ENCODE results near the gene MSLN.
"Not testable (repeated sequence)": the region's sequence is repeated elsewhere in the genome, so short reads cannot be mapped to it uniquely, and the experiment has no call there.

The MSLN gene

DNA sequence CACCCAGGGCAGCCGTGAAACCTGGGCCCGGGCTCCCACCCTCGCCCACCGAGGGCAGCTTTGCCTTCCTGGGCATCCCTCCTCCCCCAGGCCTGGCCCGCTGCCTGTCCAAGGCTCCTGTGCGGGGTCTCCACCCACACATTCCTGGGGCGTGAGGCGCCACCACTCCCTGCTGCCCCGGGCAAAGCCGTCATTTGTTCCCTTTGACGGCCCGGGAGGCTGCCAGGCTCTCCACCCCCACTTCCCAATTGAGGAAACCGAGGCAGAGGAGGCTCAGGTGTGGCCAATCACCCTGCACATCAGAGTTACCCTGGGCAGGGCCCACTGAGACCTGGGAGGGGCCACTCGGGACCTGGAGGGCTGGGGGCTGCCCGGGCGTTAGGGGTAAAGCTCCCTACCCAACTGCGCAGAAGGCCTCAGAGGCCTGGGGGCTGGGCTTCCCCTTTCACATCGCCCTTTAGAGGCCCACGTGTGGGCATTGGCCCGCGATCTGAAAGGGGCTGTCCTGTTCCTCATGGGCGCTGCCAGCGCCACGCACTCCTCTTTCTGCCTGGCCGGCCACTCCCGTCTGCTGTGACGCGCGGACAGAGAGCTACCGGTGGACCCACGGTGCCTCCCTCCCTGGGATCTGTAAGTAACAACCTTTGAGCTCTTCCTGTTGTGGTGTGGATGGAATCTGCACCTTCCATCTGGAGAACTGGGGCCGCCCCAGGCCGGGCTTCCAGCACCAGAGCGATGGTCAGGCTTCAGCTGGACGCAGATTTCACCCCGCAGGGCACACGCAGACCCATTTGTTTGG is at the start of gene MSLN:
TSS of gene MSLN (plus strand) at position 190 of the 799 bp plus-strand sequence. CDS start 1,947 bp downstream, outside the sequence.
- POLR2A ChIA-PET = interaction anchor here (0.6 kb wide), 1 partner anchor 13 kb away, joined by 13 read pairs; no protein-coding TSS in a partner anchor
- CTCF ChIA-PET = interaction anchor here (0.8 to 2.1 kb wide), 3 partner anchors 11 to 40 kb away, joined by 3 to 5 read pairs (median 4); partner anchors contain the start of gene ANTKMT
- TF ChIP-seq, protein P1, sequence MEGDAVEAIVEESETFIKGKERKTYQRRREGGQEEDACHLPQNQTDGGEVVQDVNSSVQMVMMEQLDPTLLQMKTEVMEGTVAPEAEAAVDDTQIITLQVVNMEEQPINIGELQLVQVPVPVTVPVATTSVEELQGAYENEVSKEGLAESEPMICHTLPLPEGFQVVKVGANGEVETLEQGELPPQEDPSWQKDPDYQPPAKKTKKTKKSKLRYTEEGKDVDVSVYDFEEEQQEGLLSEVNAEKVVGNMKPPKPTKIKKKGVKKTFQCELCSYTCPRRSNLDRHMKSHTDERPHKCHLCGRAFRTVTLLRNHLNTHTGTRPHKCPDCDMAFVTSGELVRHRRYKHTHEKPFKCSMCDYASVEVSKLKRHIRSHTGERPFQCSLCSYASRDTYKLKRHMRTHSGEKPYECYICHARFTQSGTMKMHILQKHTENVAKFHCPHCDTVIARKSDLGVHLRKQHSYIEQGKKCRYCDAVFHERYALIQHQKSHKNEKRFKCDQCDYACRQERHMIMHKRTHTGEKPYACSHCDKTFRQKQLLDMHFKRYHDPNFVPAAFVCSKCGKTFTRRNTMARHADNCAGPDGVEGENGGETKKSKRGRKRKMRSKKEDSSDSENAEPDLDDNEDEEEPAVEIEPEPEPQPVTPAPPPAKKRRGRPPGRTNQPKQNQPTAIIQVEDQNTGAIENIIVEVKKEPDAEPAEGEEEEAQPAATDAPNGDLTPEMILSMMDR (IDR thresholded peaks at IDR 0.05; ENCODE audit: control extremely low read depth, extremely low read depth, low read depth, missing control alignments) = no peak
- no peak for DNase-seq (ENCODE audit: extremely low spot score)

DNA sequence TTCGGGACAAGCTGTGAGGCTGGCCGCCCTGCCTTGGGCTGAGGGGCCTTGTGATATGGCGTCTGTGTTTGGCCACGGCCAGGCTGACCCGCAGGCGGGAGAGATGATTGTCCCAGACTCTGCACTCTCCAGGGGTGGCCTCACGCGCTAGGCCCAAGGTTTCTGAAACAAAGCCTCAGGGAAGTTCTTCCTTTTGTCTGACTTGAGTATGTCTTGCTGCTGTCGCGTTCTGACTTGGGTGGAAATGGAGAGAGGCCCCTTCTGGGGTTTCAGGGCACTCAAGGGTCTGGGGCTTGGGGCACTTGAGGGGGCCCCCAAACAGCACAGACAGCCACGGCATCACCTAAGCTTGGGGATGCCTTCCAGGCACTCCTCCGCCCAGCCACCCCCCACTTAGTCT is 49.5 kb upstream of the MSLN start:
- TF ChIP-seq, protein P1 (IDR thresholded peaks at IDR 0.05; ENCODE audit: control extremely low read depth, extremely low read depth, low read depth, missing control alignments) = no peak
- ChIA-PET CTCF (interaction anchor here (1.9 to 8.3 kb wide), 4 partner anchors 12 to 346 kb away, joined by 6 to 169 read pairs (median 34); partner anchors contain the start of genes ANTKMT, CCDC78, CHTF18 and HAGHL), POLR2A (no interaction called here)
- DNase-seq (ENCODE audit: extremely low spot score) = no peak

DNA sequence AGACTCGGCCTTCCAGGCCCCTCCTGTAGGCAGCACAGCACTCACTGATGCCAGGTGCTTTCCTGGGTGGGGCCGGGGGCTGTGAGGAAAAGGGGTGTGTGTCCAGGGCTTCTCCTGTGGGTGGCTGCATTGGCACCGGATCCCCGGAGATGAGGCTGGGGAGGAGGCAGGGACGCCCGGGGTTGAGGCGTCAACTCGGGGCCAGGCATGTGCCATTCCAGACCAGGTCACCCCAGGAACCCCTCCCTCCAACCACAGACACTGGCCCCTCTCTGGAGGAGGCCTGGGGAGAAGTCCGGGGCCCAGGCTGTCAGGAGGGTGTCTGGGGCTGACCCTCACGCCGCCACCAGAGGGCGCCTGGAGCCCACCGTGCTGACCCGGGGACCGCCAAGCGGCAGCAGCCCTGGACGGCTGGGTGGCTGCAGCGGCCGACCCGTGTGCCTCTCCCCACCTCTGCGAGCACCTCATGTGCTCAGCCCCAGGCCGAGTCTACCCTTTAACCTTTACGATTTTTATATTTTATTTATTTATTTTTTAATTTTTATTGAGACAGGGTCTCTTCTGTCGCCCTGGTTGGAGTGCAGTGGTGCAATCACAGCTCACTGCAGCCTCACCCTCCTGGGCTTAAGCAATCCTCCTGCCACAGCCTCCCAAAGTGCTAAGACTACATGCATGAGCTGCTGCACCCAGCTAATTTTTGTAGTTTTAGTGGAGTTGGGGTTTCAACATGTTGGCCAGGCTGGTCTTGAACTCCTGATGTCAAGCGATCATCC is 48.8 kb upstream of the MSLN start:
- DNase-seq (ENCODE audit: extremely low spot score) = peak; percentile 91
- CTCF ChIA-PET = interaction anchor here (0.7 to 8.3 kb wide), 21 partner anchors 9 to 485 kb away, joined by 3 to 169 read pairs (median 4); partner anchors contain the start of genes ANTKMT, CCDC78, CHTF18 and CIAO3
- POLR2A ChIA-PET = no interaction called here
- TF ChIP-seq, protein P1 (IDR thresholded peaks at IDR 0.05; ENCODE audit: control extremely low read depth, extremely low read depth, low read depth, missing control alignments) = peak; percentile 91

DNA sequence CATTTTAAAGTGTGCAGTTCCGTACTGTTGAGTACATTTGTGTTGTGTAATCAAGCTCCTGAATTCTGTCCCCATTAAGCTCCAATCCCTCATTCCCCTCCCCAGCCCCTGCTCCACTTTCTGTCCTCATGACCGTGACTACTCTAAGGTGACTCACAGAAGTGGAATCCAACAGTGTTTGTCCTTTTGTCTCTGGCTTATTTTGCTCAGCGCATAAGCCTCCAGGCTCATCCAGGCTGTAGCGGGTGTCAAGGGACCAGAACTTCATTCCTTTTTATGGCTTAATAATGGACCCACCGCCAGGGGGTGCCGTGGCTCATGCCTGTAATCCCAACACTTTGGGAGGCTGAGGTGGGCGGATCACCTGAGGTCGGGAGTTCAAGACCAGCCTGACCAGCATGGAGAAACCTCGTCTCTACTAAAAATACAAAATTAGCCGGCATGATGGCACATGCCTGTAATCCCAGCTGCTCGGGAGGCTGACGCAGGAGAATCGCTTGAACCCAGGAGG is 47.7 kb upstream of the MSLN start:
- POLR2A ChIA-PET; DNase-seq (ENCODE audit: extremely low spot score): not testable (repeated sequence)
- CTCF ChIA-PET = interaction anchor here (0.7 to 8.3 kb wide), 20 partner anchors 10 to 484 kb away, joined by 3 to 169 read pairs (median 4); partner anchors contain the start of genes ANTKMT, CCDC78, CHTF18 and CIAO3
- TF ChIP-seq, protein P1 (IDR thresholded peaks at IDR 0.05; ENCODE audit: control extremely low read depth, extremely low read depth, low read depth, missing control alignments) = peak; percentile 28

DNA sequence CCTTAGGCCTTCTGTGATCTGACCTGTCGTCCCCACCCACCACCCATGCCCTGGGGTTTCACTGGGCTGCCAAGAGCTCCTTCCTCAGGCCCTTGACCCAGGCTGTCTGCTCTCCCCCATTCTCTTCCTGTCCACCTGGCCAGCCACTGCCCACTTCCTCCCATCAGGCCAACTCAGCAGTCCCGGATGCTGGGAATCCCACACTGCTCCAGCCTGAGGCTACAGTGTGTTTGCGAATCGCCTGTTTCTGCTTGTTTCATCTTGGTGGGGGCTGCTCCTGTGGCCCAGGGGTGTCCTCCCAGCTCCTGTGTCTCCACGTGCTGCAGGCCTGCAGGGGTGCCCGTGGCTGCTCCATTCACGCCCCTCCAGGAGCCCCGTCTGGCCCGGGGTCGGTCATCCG is 46.5 kb upstream of the MSLN start:
- CTCF ChIA-PET = interaction anchor here (1.4 to 8.3 kb wide), 5 partner anchors 9 to 70 kb away, joined by 3 to 169 read pairs (median 6); partner anchors contain the start of genes ANTKMT, CCDC78, CHTF18 and CIAO3
- TF ChIP-seq, protein P1 (IDR thresholded peaks at IDR 0.05; ENCODE audit: control extremely low read depth, extremely low read depth, low read depth, missing control alignments) = no peak
- POLR2A ChIA-PET = no interaction called here
- no peak for DNase-seq (ENCODE audit: extremely low spot score)
